NCI-H226 (cell line): Measurements from ENCODE around the gene ANP32E.
"Not testable (repeated sequence)": the region's sequence is repeated elsewhere in the genome, so short reads cannot be mapped to it uniquely, and the experiment has no call there.

ENCODE experiments used
- DNase-seq: peaks from one replicate; pipeline ENCODE4 v3.0.0-alpha.2; 2015

ANP32E gene

DNA sequence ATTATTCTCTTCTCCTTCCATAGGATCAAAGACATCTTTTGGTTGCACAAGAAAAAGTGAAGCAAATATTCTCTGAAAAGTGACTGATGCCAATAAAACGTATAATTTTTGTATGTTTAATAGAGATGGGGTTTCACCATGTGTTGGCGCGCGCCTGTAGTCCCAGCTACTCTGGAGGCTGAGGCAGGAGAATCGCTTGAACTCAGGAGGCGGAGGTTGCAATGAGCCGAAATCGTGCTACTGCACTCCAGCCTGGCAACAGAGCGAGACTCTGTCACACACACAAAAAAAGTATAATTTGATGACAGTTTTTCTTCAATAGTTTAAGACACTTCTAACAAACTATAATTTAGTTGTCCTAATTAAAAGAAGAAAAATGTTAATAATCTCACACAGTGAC, 23.8 kb downstream of the ANP32E start:
- DNase-seq, result no peak

DNA sequence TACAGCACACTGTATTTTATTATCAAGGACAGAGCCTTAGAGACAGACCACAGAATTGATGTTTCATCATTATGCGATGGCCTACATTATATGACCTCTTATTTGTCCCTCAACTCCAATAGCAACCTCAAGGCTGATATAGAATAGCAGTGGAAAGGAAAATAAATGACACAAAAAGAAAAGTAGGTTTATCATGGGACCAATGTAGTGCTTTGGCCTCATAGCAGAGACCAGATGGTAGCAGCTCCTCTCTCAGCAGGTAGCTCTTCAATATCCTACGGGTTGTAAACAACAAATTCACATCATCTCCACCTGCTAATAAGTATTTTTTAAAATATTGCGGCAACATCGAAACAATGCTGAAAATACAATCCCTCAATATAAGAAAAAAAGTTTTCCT, 25.2 kb downstream of the ANP32E start:
- no peak for DNase-seq

DNA sequence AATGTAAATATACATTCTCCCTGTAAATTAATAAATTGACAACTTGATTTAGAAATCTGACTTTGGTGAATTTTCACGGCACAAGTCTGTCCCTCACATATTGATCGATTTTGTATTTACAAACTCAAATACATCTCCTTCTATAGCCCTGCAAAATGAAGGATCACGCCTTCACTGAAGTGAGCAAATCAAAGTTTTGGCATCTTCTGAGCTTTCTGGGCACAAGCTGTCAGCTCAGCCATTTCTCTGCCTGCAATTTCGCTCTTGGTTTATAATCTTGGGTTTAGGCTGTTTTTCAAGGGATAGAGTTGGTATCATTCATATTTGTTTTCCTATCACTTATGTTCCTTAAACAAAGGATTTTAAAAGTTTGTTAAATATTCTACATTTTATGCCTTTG, 25.8 kb downstream of the ANP32E start:
- no peak for DNase-seq

DNA sequence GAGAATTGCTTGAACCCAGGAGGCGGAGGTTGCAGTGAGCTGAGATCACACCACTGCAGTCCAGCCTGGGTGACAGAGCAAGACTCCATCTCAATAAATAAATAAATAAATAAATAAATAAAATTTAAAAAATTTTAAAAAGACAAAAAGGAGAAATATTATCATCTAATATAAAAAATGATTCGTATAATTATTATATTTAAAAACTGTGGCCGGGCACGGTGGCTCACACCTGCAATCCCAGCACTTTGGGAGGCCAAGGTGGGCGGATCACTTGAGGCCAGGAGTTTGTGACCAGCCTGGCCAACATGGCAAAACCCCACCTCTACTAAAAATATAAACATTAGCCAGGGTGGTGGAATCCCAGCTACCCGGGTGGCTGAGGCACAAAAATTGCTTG, 27.5 kb downstream of the ANP32E start:
- not testable (repeated sequence) for DNase-seq

DNA sequence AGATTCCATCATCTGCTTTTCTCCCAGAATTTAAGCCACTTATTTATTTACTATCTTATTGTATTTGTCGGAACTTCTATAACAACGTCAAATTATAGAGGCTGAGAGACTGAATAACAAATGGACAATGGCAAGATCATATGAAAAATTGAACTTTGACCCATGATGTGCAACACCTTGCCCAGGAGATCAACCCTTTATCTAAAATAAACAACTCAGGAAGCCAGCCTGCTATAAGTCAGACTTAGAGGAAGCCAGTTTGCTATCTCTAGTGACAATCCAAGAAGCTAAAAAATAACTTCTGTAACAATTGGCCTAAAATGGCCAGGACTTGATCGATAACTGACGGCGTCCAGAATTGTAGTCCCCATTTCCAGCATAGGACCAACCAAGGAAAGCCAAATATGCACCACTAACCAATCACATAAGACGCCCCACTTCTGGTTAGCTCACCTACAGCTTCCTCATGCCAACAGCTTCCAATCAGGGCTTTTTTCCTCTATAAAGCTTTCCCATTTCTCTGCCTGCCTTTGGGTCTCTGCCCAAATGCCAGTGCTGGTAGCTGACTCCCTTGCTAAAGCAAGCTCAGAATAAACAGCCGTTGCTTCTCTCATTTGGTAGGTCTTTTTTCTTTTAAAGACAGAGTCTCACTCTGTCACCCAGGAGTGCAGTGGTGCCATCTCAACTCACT, 28.5 kb downstream of the ANP32E start:
- DNase-seq, result no peak

DNA sequence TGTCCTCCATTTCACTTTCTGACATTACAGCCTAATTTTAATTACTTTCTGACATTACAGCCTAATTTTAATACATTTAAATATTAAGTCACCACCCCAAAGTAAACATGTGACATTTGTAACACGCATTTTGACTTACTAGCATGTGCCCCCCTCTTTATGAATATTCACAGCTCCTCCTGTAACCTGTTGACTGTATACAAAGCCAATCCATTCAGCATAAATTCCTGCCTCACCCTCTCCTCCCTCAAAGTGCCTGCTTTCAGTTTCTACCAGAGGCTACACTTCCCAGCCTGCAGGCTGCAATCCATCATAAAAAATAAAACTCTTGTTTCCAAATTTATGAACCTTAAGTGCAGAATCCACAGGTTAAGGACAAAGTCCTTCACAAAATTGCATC, 39.5 kb downstream of the ANP32E start:
- DNase-seq, result no peak

DNA sequence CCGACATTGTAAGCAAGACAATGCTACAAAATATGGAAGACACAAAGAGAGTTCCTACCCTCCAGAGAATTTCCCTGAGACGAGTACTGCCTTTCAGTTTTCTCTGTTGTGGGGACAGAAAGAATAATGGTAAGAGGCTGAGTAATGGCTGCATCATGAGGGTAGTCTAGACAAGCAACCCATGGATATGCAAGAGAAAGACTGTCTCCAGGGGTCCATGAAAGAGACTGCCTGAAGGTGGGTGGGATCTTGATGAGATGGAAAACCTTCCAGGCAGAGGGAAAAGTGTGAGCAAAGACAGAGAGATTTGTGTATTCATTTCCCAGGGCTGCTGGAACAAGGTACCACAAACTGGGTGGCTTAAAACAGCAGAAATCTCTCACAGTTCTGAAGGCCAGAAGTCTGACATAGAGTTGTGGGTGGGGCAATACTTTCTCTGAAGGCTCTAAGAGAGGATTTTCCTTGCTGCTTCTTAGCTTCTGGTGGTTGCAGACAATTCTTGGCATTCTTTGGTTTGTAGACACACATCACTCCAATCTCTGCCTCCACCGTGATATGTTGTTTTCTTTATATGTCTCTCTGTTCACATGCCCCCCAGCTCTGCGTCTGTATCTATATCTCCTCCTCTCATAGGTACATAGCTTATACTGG, 41.4 kb downstream of the ANP32E start:
- peak; percentile 68 for DNase-seq

DNA sequence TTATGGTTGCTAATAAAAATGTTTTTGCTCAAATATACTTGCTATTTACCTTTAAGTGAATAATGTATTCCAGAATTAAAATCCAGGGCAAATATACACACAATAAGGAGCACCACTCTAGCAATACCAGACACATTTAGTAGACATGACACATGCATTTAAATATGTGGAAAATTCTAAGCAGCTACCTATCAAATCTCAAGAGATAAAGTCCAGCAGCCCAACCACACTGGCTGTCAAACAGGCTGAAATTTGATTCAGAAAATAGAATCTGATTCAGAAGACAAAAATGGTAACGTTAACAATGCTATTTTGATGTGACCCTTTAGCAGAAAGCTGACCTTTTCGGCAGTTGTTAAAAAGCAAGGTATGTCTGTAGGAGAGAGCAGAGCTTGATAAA, 43.9 kb downstream of the ANP32E start:
- DNase-seq, result peak; percentile 95

DNA sequence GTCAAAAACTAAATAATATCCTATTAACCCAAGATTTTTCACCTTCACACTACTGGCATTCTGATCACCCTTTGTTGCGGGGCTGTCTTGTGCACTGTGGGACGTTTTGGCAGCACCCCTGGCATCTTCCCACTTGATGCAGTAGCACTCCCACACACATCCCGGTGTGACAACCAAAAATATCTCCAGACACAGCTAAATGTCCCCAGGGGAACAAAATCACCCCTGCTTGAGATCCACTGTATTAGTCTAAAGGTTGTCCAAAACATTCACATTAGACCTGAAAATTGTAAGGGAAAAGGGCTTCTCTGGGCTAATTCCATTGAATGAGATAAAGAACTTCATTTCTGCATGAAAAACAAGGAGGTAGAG, 48.4 kb downstream of the ANP32E start:
- no peak for DNase-seq

DNA sequence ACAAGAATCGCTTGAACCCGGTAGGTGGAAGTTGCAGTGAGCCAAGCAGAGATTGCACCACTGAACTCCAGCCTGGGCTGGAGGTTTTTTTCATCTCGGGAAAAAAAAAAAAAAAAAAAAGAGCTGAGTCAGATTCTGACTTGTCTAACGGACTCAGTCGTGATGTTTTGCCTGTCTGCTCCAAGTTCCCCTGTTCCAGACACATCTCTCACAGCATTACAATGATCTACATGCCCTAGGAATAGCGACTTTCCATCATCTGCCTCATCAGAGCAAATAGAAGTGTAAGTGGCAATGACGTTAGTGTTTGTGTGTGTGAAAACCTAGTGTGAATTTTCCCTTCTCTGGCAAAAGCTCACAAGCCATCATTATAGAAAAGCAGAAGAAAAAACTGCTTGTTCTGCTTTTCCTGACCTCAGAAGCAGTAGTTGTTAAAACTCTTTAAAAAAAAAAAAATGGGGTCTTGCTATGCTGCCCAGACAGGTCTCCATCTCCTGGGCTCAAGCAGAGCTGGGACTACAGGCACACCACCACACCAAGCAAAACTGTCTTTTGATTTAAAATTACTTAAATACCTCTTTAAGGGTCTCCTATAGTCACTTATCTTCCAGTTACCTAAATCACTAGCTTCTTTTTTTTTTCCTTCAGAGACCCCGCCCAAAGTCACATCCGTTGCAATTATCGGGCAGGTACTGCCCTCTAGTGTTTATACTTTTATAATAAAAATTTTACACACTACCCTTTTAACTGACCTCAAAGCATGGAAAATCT, 48.9 kb downstream of the ANP32E start:
- no peak for DNase-seq

DNA sequence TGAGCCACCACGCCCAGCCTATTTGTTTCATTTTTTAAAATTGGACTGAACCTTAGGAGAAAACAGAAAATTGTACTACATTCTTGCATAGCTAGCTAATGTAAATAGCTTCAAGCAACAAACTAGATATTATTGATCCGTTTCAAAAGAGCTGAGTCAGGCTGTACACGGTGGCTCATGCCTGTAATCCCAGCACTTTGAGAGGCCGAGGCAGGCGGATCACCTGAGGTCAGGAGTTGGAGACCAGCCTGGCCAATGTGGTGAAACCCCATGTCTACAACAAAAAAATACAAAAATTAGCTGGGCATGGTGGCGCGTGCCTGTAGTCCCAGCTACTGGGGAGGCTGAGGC, 49.5 kb downstream of the ANP32E start:
- DNase-seq, result not testable (repeated sequence)

DNA sequence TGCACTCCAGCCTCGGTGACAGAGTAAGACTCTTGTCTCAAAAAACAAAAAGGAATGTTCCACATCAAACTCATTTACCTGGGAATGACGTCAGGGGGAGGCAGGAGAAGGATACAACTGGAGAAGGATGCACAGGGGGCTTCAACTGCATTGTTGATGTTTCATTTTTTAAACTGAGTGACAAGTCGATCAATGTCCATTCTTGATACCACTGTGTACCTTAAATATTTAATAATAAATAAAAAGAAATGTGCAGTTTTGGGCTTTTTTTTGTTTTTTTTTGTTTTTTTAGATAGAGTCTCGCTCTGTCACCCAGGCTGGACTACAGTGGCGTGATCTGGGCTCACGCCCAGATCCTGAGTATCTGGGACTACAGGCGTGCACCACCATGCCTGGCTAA, 50.4 kb downstream of the ANP32E start:
- DNase-seq, result no peak

DNA sequence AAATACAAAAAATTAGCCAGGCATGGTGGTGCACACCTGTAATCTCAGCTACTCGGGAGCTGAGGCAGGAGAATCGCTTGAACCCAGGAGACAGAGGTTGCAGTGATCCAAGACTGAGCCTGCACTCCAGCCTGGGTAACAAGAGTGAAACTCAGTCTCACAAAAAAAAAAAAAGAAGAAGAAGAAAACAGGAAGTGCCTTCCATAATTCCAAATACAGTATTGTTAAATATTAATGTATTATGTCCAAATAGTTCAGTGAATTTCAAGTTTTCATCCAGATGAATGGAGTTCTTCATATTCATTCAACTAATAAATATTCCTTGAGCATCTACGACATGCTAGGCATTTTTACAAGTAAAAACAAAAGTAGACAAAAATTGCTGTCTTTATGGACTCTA, 52.9 kb downstream of the ANP32E start:
- DNase-seq, result no peak

DNA sequence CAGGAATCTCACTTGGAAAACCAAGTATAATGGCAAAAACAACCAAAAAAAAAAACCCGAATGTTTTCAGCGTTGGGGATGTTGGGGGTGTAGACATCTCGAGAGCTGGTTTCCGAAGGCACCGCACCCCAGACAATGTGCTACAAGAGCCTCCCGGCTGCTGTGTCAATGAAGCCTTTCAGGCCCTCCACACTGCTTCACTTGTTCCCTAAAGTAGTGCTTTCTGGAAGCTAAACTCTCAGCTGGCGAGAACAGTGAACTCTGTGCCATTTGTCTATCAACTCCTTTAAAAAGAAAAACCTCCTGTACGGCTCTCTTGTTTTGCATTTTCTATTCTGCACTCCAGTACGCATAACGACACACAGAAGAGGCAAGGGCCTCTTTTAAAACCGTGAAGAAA, 53.7 kb downstream of the ANP32E start:
- DNase-seq, result no peak

DNA sequence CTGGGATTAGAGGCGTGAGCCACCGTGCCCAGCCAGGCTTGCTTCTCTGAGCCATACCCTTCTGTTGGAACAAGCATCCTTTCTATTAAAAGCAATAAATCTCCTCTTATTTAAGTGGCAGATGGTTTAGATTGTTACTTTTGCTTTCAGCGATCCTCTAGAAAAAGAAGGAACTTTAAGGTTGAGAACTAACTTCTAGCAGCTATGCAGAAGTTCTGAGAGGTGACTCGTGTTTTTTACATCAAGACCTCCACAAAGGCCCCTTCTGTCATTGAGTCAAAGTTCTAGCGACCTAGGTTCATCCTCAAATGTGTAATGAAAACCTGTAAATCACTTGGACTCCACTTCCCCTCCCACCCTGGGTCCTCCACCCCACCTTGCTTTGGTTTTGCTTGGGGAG, 55.4 kb downstream of the ANP32E start:
- DNase-seq, result no peak

DNA sequence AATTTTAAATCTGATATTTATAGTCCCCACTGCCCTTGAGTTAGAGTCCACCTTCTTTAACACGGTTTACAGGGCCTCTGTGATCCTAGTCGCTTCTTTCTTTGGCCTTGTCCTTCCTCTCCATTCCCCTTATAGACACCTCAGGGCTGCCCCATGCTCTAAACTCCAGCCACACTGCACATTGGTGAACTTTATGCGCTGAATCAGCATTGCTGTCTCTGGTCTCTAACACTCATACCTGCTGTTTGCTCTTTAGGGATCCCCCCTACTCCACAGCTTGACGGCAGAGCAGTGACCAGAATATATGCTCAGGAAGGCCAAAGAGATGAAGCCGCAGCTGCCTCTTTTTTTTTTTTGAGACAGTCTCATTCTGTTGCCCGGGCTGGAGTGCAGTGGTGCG, 56.0 kb downstream of the ANP32E start:
- no peak for DNase-seq

DNA sequence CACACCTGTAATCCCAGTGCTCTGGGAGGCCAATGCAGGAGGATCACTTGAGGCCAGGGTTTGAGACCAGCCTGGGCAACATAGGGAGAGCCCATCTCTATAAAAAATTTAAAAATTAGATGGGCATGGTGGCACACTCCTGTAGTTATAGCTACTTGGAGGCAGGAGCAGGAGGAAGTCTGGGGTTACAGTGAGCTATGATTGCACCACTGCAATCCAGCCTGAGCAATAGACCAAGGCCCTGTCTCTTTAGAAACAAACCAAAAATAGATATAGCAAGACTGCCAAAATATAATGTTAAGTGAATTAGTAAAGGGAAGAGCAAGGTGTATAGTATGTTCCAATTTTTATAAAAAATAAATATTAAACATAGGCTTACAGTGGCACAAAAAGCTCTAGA, 57.4 kb downstream of the ANP32E start:
- DNase-seq, result no peak

DNA sequence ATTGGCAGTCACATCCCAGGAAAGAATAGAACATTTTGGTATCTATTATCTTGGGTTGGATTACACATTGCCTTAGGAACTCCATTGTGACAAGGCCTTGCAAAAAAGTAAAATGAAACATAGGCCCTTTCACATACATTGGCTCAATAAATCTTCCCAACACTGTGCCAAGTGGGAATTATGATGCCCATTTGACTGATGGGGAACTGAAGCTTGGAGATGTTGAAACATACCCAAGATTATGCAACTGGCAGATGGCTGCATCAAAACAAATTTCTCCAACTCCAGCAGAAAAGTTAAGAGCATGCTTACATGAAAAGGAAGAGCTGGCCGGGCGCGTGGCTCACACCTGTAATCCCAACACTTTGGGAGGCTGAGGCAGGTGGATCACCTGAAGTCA, 59.3 kb downstream of the ANP32E start:
- peak; percentile 20 for DNase-seq

DNA sequence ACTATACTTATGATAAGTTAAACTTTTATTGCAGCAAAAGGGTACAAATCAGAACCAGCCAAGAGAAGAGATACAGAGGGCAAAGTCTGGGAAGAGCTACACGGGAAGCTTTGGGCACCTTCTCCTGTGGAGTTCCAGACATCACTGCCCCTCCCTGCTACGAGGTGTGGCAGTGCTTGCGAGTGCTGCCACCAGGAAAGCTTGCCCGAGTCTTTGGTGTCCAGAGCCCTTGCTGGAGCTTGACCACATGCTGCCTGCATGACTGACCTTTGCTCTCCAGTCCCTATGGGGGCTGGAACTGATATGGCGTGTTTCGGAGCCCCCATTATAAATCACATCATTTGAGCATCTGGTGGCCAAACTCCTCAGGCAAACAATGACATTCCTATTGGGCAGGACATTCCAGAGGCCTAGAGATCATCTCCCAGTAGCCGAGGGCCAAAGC, 62.7 kb downstream of the ANP32E start:
- no peak for DNase-seq

DNA sequence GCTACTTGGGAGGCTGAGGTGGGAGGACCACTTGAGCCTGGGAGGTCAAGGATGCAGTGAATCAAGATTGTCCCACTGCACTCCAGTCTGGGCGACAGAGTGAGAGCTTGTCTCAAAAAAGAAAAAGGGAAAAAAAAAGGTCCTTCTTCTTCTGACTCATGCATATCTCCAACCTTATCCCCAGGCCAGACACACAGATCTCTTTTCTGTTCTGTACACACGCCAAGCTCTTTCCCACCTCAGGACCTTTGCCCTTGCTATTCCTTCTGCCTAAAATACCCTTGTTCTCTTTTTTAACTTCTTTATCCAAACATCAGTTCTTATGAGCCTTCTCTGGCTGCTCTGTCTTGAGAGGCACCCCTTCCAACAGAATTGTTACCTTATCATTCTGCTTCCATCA, 64.1 kb downstream of the ANP32E start:
- no peak for DNase-seq

DNA sequence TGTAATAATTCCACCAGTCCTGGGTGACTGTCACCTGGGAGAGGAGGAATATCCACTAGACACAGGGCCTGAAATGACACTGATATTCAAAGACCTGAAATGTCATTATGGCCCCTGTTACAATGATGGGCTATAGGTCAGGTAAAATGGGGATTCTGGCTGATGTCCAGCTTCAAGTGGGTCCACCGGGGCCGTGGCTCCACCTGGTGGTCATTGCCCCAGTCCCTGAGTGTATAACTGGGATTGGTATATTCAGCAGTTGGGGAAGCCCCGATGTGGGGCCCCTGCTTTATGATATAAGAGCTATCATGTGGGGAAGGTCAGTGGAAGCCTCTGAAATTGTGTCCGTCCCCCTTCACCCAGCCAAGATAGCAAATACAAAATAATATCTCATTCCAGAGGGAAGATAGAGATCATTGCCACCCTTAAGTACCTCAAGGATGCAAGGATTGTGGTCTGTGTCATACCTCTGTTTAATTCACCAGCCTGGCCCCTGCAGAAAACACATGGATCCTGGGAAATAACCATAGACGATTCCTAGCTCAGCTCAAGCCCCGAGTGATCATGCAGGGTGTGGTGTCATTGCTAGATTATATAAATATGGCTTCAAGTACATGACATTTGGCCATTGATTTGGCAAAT, 66.8 kb downstream of the ANP32E start:
- peak; percentile 43 for DNase-seq
